Endothelial cell of umbilical vein (primary cell): ENCODE measurements around the gene FOXA1. TPM values are rescaled to one million over a fixed set of nuclear protein-coding genes. Genes with fewer than 3 reads are reported as not detected.

Experiments
- BruUV-seq: library from RNA; stranded (reverse); fragments of 400-500 nt; replicated peaks from 2 replicates; lab custom pipeline; 2021; lab: Mats Ljungman, UMichigan
- CTCF ChIA-PET: fragments of 300-600, 350-600 bp; sonication (Branson Sonifier 250); formaldehyde crosslinking; loops from one replicate; lab custom pipeline; 2021; ENCODE audit warnings: antibody characterized with exemption, inconsistent platforms; lab: Charles Lee
- POLR2A ChIA-PET: fragments of 300-600, 350-600 bp; sonication (Branson Sonifier 250); formaldehyde crosslinking; loops from one replicate; lab custom pipeline; 2021; ENCODE audit warnings: antibody characterized with exemption, inconsistent platforms; lab: Charles Lee
- DNase-seq: peaks from one replicate; pipeline ENCODE4 v3.0.0-alpha.2; 2011; ENCODE audit warnings: low read depth, low spot score
- FAIRE-seq: peaks from 2 replicates; lab custom pipeline; 2011; peaks lifted over from hg19 to GRCh38; lab: Jason Lieb, UNC
- H2AFZ ChIP-seq: 2 replicates; pipeline ENCODE4 v1.6.0; 2012; ENCODE audit warnings: low read depth, low read length, control low read depth, inconsistent platforms
- H3K27ac ChIP-seq: 2 replicates; pipeline ENCODE4 v1.5.1; 2011; ENCODE audit warnings: low read depth, mild to moderate bottlenecking, control low read depth, low read length, moderate library complexity; ENCODE audit not compliant: insufficient read depth
- H3K27me3 ChIP-seq, 2 experiments: 2 replicates each; pipeline versions ENCODE4 v1.6.0 to v1.6.1; 2011; ENCODE audit warnings: low read length in 2 of 2, mixed read lengths in 1 of 2; ENCODE audit not compliant: control insufficient read depth in 2 of 2, insufficient read depth in 2 of 2
- H3K36me3 ChIP-seq, 2 experiments: 2 replicates in 1 of 2; 3 replicates in 1 of 2; pipeline ENCODE4 v1.5.1; 2011; ENCODE audit warnings: low read length in 2 of 2, mild to moderate bottlenecking in 1 of 2, moderate library complexity in 1 of 2; ENCODE audit not compliant: control insufficient read depth in 2 of 2, insufficient read depth in 2 of 2; ENCODE audit errors: extremely low read depth in 1 of 2
- H3K4me1 ChIP-seq: 3 replicates; pipeline ENCODE4 v1.5.1; 2011; ENCODE audit warnings: mild to moderate bottlenecking, low read length; ENCODE audit not compliant: control insufficient read depth, insufficient read depth; ENCODE audit errors: extremely low read depth
- H3K4me2 ChIP-seq: 2 replicates; pipeline ENCODE4 v1.6.1; 2011; ENCODE audit warnings: low read length, control low read depth, mixed read lengths; ENCODE audit not compliant: insufficient read depth
- H3K4me3 ChIP-seq, 3 experiments: fragments of 200-600 bp in 1 of 3; sonication (generic), shearing (Covaris generic) in 1 of 3; replicated peaks in 1 of 3; 2 replicates each; pipeline ENCODE4 v1.5.1; 2011 to 2016; ENCODE audit warnings: control low read depth in 3 of 3, low read length in 3 of 3, mild to moderate bottlenecking in 2 of 3, inconsistent platforms in 1 of 3, low read depth in 1 of 3, moderate library complexity in 1 of 3; ENCODE audit not compliant: insufficient read depth in 1 of 3
- H3K79me2 ChIP-seq: 2 replicates; pipeline ENCODE4 v1.6.0; 2012; ENCODE audit warnings: low read length, inconsistent platforms; ENCODE audit not compliant: control insufficient read depth, insufficient read depth
- H3K9ac ChIP-seq: replicated peaks from 2 replicates; pipeline ENCODE3; 2011; ENCODE audit warnings: low read length, control low read depth; ENCODE audit not compliant: insufficient read depth; ENCODE audit errors: extremely low read depth
- H3K9me1 ChIP-seq: replicated peaks from 3 replicates; pipeline ENCODE4 v1.6.0; 2011; ENCODE audit warnings: mild to moderate bottlenecking, low read length; ENCODE audit not compliant: control insufficient read depth, insufficient read depth; ENCODE audit errors: extremely low read depth
- H3K9me3 ChIP-seq: replicated peaks from 2 replicates; pipeline ENCODE4 v1.5.1; 2012; ENCODE audit warnings: low read length, inconsistent platforms; ENCODE audit not compliant: control insufficient read depth, insufficient read depth
- H4K20me1 ChIP-seq: replicated peaks from 2 replicates; pipeline ENCODE3; 2011; ENCODE audit warnings: mild to moderate bottlenecking, low read length; ENCODE audit not compliant: control insufficient read depth, insufficient read depth; ENCODE audit errors: extremely low read depth
- CTCF ChIP-seq, 2 donors: IDR thresholded peaks; 1 replicate in 1 of 2; 2 replicates in 1 of 2; pipeline ENCODE4 v1.5.1; 2011; ENCODE audit warnings: low read length in 2 of 2, mild to moderate bottlenecking in 2 of 2, moderate library complexity in 2 of 2, control low read depth in 1 of 2, inconsistent platforms in 1 of 2, low read depth in 1 of 2; ENCODE audit not compliant: insufficient read depth in 1 of 2; ENCODE audit errors: extremely low read depth in 1 of 2
- EZH2 ChIP-seq: IDR thresholded peaks from 2 replicates; pipeline ENCODE4 v1.6.1; 2012; ENCODE audit warnings: borderline replicate concordance, low read depth, mild to moderate bottlenecking, moderate library complexity, low read length, inconsistent platforms; ENCODE audit not compliant: severe bottlenecking
- FOS ChIP-seq: IDR thresholded peaks from 2 replicates; pipeline ENCODE4 v1.6.1; 2011; ENCODE audit warnings: mild to moderate bottlenecking, low read length, moderate library complexity, borderline replicate concordance; ENCODE audit not compliant: insufficient read depth
- GATA2 ChIP-seq: IDR thresholded peaks from 2 replicates; pipeline ENCODE4 v1.7.0; 2011; ENCODE audit warnings: low read depth, mild to moderate bottlenecking, moderate library complexity, mixed read lengths, low read length; ENCODE audit not compliant: insufficient read length, insufficient read depth
- JUN ChIP-seq: IDR thresholded peaks from 2 replicates; pipeline ENCODE4 v1.6.1; 2011; ENCODE audit warnings: borderline replicate concordance, low read depth; ENCODE audit not compliant: insufficient read length, insufficient read depth
- MAX ChIP-seq: IDR thresholded peaks from 2 replicates; pipeline ENCODE4 v1.6.1; 2011; ENCODE audit not compliant: insufficient read depth, insufficient read length
- MYC ChIP-seq: IDR thresholded peaks from one replicate; pipeline ENCODE4 v1.6.1; 2011; ENCODE audit warnings: mild to moderate bottlenecking, low read depth, low read length
- POLR2A ChIP-seq: IDR thresholded peaks from 2 replicates; pipeline ENCODE4 v1.6.1; 2012; ENCODE audit warnings: low read depth, mild to moderate bottlenecking, control low read depth, low read length
- POLR2AphosphoS5 ChIP-seq: IDR thresholded peaks from 2 replicates; pipeline ENCODE4 v1.6.1; 2012; ENCODE audit warnings: low read depth, mild to moderate bottlenecking, control low read depth, low read length, moderate library complexity; ENCODE audit not compliant: insufficient read depth
- dilution Hi-C: fragments of 300-500 bp; cut with MboI; formaldehyde crosslinking; loops from one replicate; pipeline ENCODE4 v1.15.0; 2019; ENCODE audit warnings: low sequenced_read_pairs; ENCODE audit not compliant: extremely low pct_ligation_motif_present
- intact Hi-C: fragments of 100-400 bp; cut with micrococcal nuclease; formaldehyde crosslinking; loops from one replicate; pipeline ENCODE4 v1.10.0; 2022
- polyA plus RNA-seq, 4 experiments: library from polyadenylated mRNA; depleted of rRNA in 3 of 4; stranded (reverse) in 3 of 4; unstranded in 1 of 4; fragments of >200 nt; gene quantifications; 2 replicates each; pipeline versions ENCODE4 v1.2.1 to v1.2.3, GENCODE V29; 2011 to 2012; ENCODE audit warnings: missing spikeins in 1 of 4
- total RNA-seq: library from RNA; stranded (reverse); gene quantifications from 2 replicates; pipeline ENCODE4 v1.2.3, GENCODE V29; 2021

The FOXA1 gene
- total and polyA plus RNA-seq, 2 donors (not counting 3 experiments of a cell fraction or from before 2014, with no cell fraction given): 0.06 TPM; not detected in 1

GRCh38 chr14:37585971-37586796 is 8.9 kb downstream of the FOXA1 start:
- Histone ChIP-seq H3K9me1 (no peaks in the 10 kb centered on the region), H3K9me3 (no peaks in the 10 kb centered on the region), H3K4me2 (no peak overlapping the region), H4K20me1 (peaks cover 6% of the 10 kb centered on the region), H3K79me2 (no peaks in the 10 kb centered on the region), H3K4me3 (no peak overlapping the region), H2AFZ (no peak overlapping the region), H3K4me1 (peaks cover 14% of the 10 kb centered on the region), H3K36me3 (no peaks in the 10 kb centered on the region), H3K27ac (no peak overlapping the region), H3K9ac (no peak overlapping the region), H3K27me3 (peaks cover 65 to 86% of the 10 kb centered on the region in 2 experiments)
- dilution Hi-C loops (no loop called here), intact Hi-C loops (no loop called here)
- no peak for FAIRE-seq
- no peak for DNase-seq
- TF ChIP-seq MAX: no peak
- no peak for TF ChIP-seq GATA2
- no peak for TF ChIP-seq FOS
- TF ChIP-seq POLR2A: no peak
- no peak for TF ChIP-seq JUN
- no peak for TF ChIP-seq CTCF (IDR thresholded peaks at IDR 0.05; ENCODE audit: extremely low read depth in 1 of 2, insufficient read depth in 1 of 2, low read depth in 1 of 2, low read length in 2 of 2)
- no peak for TF ChIP-seq MYC
- TF ChIP-seq POLR2AphosphoS5: no peak
- TF ChIP-seq EZH2: no peak
- no TSS peak for BruUV-seq
- ChIA-PET CTCF (interaction anchor here (1.0 to 2.5 kb wide), 4 partner anchors 7 to 20 kb away, joined by 3 to 11 read pairs (median 6); no protein-coding TSS in a partner anchor), POLR2A (no interaction called here)
